Ovary (tissue), 3 donors: ENCODE results near the gene TTLL6.

Experiments used
- CTCF ChIP-seq, 3 donors: fragments of 450-650 bp in 2 of 3; fragments of 200-600 bp in 1 of 3; IDR thresholded peaks; one replicate each; pipeline versions ENCODE4 v1.5.1 to v1.8.0; 2016 to 2022; ENCODE audit warnings: antibody characterized with exemption in 3 of 3, mild to moderate bottlenecking in 1 of 3
- EP300 ChIP-seq: sonication (generic); formaldehyde crosslinking; IDR thresholded peaks from one replicate; pipeline ENCODE4 v1.6.1; 2017; ENCODE audit warnings: antibody characterized with exemption
- POLR2A ChIP-seq: fragments of 450-650 bp; IDR thresholded peaks from one replicate; pipeline ENCODE4 v1.6.1; 2017; ENCODE audit warnings: antibody characterized with exemption, mild to moderate bottlenecking, moderate library complexity
- donor health status: DM: no; HTN: no; CAD: no.

GRCh38 chr17:48721009-48721402 lies 96.0 kb downstream of the TTLL6 start:
- TF ChIP-seq CTCF (IDR thresholded peaks at IDR 0.05) (no peak), EP300 (no peak), POLR2A (no peak)
